Stimulated activated CD8-positive, alpha-beta memory T cell treated with anti-CD3 and anti-CD28 coated beads, Interleukin-15, amount 100 ng/mL, for 24 hours (primary cell): ENCODE measurements around the gene PRR23C.
"Not testable (repeated sequence)": the region's sequence is repeated elsewhere in the genome, so short reads cannot be mapped to it uniquely, and the experiment has no call there.

Experiments
- DNase-seq: peaks from one replicate; pipeline ENCODE4 v3.0.0-alpha.2; 2020; ENCODE audit warnings: low read depth

PRR23C gene

DNA sequence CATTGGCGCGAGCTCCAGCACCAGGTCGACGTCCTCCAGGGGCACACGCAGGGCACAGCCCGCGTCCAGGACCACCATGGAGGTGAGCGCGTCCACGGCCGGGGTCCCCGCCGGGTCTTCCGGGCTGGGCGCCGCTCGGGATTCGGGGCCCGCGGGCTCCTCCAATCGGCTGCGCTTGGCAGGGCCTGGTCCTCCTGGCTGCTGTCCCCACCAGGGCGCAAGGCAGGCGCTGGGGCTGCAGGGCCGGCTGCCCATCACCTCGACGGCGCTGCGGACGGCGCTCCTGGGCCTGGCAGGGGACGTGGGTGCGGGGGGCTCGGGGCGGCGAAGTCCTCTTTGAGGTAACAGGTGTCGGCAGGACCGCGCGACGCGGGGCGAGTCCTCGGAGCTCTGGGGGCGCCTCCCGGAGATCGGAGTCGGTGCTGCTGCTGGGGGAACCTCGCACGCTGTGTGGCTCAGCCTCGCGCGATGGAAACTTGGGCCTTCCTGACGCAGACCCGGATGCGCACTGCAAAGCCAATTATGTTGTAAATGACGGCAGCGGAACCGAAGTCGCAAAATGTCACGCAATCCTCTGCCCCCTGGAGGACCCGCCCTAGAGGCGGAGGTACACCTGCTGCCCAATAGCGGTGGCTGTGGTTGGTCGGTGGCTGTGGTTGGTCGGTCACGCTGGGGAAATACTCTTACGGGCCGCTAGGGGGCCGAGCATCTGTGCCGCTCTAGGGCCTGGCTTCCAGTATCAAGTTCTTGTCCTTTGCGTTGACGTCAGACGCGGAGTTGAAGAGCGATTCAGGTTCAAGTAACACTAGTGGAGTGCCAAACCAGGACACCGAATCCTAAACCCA is at the start of gene PRR23C:
Gene PRR23C (minus strand): TSS at position 527 of the 845 bp plus-strand sequence. CDS start 272 bp downstream, at position 255.
- DNase-seq: no peak

DNA sequence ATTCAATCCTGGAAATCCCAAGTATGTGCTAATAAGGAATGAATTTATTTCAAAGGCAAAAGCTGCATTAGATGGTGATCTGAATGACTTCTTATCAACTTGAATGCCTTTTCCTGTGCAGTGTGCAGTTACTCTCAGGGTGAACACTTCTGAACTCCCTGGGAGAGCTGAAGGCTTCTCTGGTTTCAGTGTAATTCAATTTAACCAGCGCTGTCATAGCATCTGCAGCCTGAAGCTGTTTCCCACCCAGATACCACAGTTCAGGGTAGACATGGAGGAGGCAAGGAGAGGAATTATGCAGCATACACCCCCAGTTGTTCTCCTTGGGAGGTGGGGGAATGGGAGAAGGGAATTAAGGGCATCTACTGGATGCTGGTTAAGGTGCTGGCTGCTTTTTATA is 49.1 kb upstream of the PRR23C start:
- no peak for DNase-seq

DNA sequence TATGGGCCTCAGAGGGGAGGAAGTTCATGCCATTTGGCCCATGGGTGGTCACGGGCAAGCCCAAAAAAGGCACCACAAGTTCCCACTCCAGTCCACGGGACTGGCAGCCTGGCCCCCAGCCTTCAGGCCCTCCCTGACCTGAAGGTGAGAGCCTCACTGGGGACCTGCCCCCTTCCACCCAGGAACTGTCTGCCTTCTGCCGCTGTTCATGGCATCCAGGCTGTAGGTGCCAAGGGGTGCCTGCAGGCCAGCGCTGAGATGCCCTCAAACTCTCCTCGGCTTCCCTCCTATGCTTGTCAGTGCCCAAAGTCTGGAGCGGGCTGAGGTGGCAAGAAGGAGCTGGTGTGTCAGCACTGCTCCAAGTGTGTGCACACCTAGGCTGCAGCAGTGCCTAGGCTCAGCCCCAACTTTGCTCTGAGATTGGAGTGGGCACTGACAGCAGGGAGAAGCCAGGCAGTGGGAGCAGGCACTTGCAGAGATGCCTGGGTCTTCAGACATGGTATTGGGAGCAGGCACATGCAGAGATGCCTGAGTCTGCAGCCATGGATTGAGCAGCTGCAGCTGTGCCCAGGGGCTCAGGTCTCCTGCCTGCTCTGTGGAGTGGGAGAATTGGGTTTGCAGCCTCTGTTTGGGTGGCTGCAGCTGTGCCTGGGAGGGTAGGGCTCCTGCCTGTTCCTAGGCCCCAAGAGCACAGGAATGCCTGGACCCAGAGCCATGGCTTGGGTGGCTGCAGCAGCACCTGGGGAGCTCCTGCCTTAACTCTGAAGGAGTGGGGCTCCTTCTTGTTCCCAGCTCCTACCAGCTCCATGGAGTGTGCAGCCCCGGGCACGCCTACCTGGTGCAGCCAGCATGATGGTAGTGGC is 44.0 kb upstream of the PRR23C start:
- no peak for DNase-seq

DNA sequence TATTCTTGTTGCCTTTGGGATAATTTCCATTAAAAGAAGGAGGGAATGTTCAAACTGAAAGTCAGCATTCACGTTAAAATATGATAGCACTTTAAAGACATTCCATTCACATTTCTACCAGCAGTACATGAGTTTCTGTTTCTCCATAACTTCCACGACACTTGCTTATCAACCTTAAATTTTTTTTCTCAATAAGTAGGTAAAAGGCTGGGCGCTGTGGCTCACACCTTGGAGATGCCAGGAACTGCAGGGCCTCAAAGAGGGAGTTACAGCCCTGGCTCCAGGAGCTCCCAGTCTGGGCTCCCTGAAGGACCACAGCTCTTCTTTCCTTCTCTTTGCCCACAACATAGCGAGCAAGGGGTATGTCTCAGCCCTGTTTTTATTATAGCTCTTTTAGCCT is 42.9 kb upstream of the PRR23C start:
- DNase-seq: no peak

DNA sequence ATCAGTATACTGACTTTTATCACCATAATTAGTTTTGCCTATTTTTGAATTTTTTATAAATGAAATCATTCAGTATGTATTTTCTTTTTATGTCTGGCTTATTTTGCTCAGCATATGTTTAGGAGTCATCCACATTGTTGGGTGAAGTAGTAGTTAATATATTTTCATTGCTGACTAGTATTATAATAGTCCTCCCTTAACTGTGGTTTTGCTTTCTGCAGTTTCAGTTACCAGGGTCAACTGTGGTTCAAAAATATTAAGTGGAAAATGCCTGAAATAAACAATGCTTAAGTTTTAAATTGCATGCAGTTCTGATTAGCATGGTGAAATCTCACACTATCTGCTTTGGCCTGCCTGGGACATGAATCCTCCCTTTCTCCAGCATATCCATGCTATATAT is 39.5 kb upstream of the PRR23C start:
- DNase-seq: no peak

DNA sequence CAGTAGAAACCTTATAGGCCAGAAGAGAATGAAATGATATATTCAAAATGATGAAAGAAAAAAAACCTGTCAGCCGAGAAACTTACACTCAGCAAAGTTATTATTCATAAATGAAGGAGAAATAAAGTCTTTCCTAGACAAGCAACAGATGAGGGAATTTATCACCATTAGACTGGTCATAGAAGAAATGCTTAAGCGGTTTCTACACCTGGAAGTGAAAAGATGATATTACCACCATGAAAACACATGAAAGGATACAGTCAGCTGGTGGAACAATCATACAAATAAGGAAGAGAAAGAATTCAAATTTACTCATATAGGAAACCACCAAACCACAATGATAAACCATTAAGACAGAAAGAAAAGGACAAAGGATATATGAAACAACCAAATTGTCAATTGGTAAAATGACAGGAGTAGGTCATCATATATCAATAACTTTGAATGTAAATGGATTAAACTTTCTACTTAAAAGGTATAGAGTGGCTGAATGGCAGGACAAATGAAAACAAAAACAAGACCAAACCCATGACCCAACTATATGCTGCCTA is 29.9 kb upstream of the PRR23C start:
- DNase-seq: no peak

DNA sequence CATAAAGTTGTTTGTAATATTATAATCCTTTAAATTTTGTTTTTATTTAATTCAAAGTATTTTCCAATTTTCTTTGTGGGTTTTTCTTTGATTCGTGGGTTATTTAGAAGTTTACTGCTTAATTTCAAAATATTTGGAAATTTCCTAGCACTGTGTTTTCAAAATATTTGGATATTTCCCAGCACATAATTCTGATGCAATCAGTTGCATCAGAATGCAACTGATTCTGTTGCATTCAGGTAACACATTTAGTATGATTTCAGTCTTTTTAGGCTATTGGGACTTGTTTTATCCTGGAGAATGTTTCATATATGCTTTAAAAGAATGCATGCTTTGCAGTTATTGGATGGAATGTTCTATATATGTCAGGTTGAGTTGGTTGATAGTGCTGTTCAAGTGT is 18.2 kb upstream of the PRR23C start:
- no peak for DNase-seq

DNA sequence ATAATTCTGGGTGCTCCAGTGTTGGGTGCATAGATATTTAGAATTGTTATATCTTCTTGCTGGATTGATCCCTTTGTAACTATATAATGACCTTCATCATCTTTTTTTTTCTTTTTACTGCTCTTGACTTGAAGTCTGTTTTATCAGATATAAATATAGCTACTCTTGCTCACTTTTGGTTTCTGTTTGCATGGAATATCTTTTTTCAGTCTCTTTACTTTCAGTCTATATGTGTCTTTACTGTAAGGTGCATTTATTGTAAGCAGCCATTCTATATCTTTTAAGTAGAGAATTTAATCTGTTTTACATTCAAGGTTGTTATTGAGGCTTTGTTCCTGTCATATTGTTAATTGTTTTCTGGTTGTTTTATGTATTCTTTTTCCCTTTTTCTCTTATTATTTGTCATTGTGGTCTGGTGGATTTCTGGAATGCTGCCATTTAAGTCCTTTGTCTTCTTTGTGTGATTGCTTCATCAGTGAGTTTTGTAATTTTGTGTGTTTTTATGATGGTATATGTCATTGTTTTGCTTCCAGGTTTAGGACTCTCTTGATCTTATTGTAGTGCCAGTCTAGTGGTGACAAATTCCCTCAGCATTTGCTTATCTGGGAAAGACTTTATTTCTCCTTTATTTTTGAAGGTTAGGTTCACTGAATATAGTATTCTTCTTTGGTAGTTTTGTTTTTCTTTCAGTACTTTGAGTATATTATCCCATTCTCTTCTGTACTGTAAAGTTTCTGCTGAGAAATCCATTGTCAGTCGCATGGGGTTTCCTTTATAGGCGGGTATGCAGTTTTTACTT is 8.3 kb upstream of the PRR23C start:
- no peak for DNase-seq

DNA sequence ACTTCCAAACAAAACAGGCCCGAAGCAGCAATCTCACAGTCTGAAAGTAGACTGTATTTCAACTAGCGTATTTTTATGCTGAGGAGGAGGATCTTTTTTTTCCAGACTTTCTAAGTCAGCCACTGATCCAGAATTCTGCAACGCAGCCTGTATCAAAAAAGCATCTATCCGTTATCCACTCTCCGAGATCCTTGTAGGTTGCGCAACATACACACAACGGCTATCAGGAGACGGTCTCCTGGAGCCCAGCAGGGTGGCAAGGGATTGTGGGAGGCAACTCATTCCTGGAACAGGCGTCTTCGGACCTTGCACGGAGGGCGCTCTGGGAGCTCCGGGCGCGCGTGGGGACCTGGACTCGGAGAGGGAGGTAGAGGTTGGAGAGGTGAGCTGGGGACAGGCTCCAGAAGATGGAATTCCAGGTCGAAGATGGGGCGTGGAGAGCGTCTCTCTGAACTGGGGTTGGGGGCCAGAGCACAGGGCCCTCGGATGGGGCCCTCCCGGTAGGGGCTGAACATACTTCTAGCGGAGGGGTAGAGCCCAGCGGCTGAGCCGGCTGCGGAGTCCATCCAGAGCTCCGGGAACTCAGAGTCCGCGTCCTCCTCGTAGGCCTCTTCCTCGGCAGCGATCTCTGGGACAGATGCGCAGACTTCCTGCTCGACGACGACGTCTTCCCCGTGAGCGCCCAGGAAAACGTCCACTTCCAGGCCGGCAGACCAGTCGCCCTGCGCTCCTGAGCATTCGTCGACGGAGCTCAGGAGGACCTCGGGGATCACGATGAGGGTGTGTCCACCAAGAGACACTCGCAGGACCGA is 932 bp downstream of the PRR23C start:
- no peak for DNase-seq

DNA sequence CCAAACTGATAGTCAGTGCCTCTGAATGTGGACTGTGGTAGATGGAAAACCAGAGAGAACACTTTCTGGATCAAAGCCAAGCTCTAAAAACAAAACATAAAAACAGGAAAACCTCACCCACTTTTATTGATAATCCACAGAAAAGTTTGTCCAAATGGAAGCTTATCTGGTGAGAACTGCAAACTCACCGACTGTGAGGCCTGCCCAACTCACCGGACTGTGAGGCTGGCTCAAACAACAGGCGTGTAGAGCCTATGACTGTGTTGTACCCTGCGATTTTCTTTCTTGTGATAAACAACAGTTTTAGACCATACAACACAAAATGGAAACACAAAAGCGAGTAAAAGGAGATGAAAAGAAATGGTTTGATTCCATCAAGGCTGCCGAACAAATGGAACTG is 7.2 kb downstream of the PRR23C start:
- DNase-seq: no peak

DNA sequence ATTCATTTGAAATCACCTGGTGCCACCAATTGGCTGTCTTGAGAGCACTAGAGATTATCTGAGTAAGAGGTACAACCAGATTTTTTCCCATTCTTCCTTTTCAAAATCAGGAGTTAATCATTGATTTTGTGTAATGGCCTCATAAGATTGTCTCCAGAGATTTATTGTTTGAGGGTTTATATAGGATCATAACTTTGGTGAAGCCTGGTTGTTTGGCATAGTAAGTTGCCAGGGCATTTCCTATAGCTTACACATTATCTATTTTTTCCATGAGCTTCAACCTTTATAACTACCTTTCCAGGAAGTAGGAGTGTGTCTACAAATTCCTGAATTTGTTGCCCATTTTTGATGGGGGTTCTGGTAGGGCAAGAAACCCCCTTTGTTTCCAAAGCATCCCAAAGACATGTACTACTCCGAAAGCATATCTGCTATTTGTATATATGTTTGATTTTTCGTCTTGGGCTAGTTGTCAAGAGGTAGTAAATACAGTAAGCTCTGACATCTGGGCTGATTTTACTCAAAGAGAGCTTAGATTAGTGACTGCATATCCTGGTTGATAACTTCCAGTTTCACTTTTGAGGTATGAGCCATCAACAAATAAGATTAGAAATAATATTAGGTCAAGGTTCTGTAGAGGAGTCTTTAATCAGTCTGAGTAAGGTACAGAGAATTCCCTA is 12.2 kb downstream of the PRR23C start:
- DNase-seq: no peak

DNA sequence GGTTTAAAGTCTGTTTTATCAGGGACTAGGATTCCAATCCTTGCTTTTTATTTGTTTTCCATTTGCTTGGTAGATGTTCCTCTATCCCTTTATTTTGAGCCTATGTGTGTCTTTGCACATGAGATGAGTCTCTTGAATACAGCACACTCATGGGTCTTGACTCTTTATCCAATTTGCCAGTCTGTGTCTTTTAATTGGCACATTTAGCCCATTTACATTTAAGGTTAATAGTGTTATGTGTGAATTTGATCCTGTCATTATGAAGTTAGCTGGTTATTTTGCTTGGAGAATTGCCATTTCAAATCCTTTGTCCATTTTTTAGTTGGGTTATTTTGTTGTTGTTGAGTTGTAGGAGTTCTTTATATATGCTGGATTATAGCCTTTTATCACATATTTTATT is 14.1 kb downstream of the PRR23C start:
- not testable (repeated sequence) for DNase-seq

DNA sequence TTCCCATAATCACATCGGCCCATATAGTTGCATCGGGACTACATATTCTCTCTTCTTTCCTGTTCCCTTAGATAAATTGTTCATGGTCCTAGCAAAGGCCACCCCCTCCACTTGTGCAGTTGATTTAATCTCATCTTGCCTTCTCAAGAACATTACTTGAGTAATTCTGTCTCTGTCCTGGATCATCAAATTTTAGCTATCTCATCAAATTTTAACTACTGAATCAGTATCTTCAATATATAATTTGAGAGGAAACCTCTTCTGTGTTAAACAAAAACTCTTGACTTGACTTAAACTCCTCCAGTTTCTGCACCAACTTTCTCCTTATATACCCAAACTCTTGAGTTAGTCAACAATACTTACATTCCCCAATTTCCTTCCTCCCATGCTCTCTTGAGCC is 19.7 kb downstream of the PRR23C start:
- no peak for DNase-seq

DNA sequence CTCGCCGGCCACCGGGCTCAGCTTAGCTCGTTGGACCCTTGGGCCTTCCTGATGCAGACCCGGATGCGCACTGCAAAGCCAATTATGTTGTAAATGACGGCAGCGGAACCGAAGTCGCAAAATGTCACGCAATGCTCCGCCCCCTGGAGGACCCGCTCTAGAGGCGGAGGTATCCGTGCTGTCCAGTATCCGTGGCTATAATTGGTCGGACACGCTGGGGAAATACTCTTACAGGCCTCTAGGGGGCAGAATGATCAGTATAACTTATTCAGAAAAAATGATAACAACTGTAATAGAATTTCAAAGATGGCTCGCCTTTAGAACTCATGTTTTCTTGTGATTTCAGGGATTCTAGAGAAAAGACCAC is 23.8 kb downstream of the PRR23C start, which contains the start of gene PRR23B:
Gene PRR23B (minus strand): TSS at position 59 of the 367 bp plus-strand sequence. CDS start 265 bp downstream, outside the sequence.
- no peak for DNase-seq

DNA sequence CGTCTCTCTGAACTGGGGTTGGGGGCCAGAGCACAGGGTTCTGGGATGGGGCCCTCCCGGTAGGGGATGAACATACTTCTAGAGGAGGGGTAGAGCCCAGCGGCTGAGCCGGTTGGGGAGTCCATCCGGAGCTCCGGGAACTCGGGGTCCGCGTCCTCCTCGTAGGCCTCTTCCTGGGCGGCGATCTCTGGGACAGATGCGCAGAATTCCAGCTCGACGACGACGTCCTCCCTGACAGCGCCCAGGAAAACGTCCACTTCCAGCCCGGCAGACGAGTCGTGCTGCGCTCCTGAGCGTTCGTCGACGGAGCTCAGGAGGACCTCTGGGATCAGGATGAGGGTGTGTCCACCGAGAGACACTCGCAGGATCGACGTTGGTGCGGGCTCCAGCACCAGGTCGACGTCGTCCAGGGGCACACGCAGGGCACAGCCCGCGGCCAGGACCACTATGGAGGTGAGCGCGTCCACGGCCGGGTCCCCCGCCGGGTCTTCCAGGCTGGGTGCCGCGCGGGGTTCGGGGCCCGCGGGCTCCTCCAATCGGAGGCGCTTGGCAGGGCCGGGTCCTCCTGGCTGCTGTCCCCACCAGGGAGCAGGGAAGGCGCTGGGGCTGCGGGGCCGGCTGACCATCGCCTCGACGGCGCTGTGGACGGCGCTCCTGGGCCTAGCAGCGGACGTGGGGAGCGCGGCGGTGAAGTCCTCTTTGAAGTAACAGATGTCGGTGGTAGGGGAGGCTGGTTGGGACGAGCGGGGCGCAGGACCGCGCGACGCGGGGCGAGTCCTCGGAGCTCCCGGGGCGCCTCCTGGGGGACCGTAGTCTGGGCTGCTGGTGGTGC is 24.4 kb downstream of the PRR23C start:
- DNase-seq: no peak

DNA sequence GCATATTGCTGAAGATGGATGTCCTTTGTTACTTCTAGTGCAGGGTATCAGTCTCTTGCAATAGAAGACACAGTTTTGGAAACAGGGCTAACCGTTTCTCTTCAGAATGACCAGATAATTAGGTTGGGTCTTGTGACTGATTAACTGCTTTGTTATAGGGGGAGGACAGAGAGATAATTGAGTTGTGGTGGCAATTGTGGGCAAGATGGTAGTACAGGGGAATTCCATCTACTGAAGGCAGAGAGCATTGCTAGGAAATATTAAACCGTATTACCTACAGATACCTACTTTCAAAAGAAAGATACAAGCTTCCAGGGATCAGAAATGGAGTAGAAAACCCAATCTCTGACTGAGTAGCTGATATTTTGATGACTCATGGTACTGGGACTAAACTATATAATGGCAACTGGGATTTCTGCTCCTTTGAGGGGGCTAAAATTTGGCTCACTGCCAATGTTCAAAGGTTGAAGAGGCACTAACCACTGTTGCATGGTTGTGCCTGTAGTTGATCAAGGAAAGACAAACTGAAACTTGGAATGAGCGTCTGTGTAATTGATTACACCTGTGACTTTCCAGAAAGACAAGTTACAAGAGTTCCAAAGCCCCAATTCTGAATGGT is 28.2 kb downstream of the PRR23C start:
- no peak for DNase-seq

DNA sequence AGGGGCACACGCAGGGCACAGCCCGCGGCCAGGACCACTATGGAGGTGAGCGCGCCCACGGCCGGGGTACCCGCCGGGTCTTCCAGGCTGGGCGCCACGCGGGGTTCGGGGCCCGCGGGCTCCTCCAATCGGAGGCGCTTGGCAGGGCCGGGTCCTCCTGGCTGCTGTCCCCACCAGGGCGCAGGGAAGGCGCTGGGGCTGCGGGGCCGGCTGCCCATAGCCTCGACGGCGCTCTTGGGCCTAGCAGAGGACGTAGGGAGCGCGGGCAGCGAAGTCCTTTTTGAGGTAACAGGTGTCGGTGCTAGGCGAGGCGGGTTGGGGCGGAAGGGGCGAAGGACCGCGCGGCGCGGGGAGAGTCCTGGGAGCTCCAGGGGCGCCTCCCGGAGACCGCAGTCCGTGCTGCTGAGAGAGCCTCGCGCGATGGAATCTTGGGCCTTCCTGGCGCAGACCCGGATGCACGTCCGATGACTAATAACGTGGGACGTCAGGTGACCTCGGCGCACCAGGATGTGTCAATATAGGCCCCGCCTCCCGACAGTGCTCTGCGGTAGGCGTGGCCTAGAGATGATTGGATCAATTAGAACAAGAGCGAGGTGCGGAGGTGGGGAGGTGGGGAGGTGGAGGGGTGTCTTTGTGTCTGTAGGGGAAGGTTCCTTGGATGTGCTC is 38.5 kb downstream of the PRR23C start, which contains the start of gene PRR23A:
Gene PRR23A (minus strand): TSS at position 218 of the 666 bp plus-strand sequence. CDS start 0 bp downstream, at position 218.
- no peak for DNase-seq

DNA sequence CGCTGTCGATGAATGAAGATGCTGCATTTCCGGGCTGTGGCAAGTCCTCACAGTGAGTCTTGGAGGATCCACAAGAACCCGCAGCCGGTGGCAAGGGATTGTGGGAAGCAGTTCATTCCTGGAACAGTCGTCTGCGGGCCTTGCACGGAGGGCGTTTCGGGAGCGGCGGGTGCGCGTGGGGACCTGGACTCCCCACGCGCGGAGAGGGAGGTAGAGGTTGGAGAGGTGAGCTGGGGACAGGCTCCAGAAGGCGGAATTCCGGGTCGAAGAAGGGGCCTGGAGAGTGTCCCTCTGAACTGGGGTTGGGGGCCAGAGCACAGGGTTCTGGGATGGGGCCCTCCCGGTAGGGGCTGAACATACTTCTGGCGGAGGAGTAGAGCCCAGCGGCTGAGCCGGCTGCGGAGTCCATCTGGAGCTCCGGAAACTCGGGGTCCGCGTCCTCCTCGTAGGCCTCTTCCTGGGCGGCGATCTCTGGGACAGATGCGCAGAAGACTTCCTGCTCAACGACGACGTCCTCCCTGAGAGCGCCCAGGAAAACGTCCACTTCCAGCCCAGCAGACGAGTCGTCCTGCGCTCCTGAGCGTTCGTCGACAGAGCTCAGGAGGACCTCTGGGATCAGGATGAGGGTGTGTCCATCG is 39.2 kb downstream of the PRR23C start:
- no peak for DNase-seq
